Measurements from ENCODE around the gene TRIM23. TPM values are rescaled to one million over a fixed set of nuclear protein-coding genes. Genes with fewer than 3 reads are reported as not detected.

The TRIM23 gene
- total RNA-seq, result 34.5 and 48.0 TPM in 2 replicates

GRCh38 chr5:65624025-65624570 is at the start of gene TRIM23:
Gene TRIM23, minus strand, starts transcription at chr5:65624333. Its CDS starts 59 bp downstream, at chr5:65624274.

GRCh38 chr5:65624571-65625555 is 730 bp upstream of the TRIM23 start, which contains the start of the genes SHLD3 and TRAPPC13:
Gene SHLD3, plus strand, starts transcription at chr5:65625027. Its CDS starts 4,561 bp downstream, at chr5:65629588.
Gene TRAPPC13, plus strand, starts transcription at chr5:65625027. Its CDS starts 34 bp downstream, at chr5:65625061.

GRCh38 chr5:65562731-65563701 is 61.1 kb downstream of the TRIM23 start, which contains the start of the genes CENPK and PPWD1:
Gene CENPK, minus strand, starts transcription at chr5:65563168. Its CDS starts 8,261 bp downstream, at chr5:65554907.
Gene PPWD1, plus strand, starts transcription at chr5:65563296. Its CDS starts 15 bp downstream, at chr5:65563311.

Other genes with a start within 250 kb of the TRIM23 start
- 85.0 and 90.7 TPM in 2 replicates for gene ADAMTS6, start 142.4 kb downstream of the TRIM23 start, total RNA-seq
- gene CENPK, start 61.2 kb downstream of the TRIM23 start, total RNA-seq, result 4.7 and 8.3 TPM in 2 replicates
- 25.9 and 31.3 TPM in 2 replicates for gene PPWD1, start 61.0 kb downstream of the TRIM23 start, total RNA-seq
- 1.8 and 2.3 TPM in 2 replicates for gene SHLD3, start 694 bp upstream of the TRIM23 start, total RNA-seq
- 17.9 and 19.7 TPM in 2 replicates for gene TRAPPC13, start 694 bp upstream of the TRIM23 start, total RNA-seq
- gene SGTB, start 97.8 kb upstream of the TRIM23 start, total RNA-seq, result 25.3 and 26.1 TPM in 2 replicates
- 37.7 and 51.1 TPM in 2 replicates for gene NLN, start 97.9 kb upstream of the TRIM23 start, total RNA-seq

Measured in smooth muscle cell of the pulmonary artery (primary cell).